HG02852 (cell line): ENCODE measurements around the gene PDE6A.
"Not testable (repeated sequence)": the region's sequence is repeated elsewhere in the genome, so short reads cannot be mapped to it uniquely, and the experiment has no call there.

Experiments used
- ATAC-seq: cut with Tn5 transposase; IDR thresholded peaks from one replicate; pipeline ENCODE4 v1.9.1; 2021; ENCODE audit warnings: mild to moderate bottlenecking, moderate library complexity; ENCODE audit not compliant: unreplicated experiment

Gene PDE6A

GRCh38 chr5:149953436-149954121 is 9.0 kb upstream of the PDE6A start:
- no peak for ATAC-seq

- ATAC-seq = no peak
These were observed 6.7 kb upstream of the PDE6A start for GRCh38 chr5:149951138-149951749.

- ATAC-seq = no peak
These were observed 4.4 kb upstream of the PDE6A start for GRCh38 chr5:149948993-149949392.

GRCh38 chr5:149946118-149946517 is 1.5 kb upstream of the PDE6A start:
- no peak for ATAC-seq

GRCh38 chr5:149943177-149943949 is 1.2 kb downstream of the PDE6A start:
- ATAC-seq = not testable (repeated sequence)

GRCh38 chr5:149942741-149943169 is 1.8 kb downstream of the PDE6A start:
- not testable (repeated sequence) for ATAC-seq

- no peak for ATAC-seq
These were observed 2.4 kb downstream of the PDE6A start for GRCh38 chr5:149942199-149942598.

- no peak for ATAC-seq
These were observed 2.8 kb downstream of the PDE6A start for GRCh38 chr5:149941795-149942194.

GRCh38 chr5:149940941-149941644 is 3.5 kb downstream of the PDE6A start:
- ATAC-seq = no peak

- peak; percentile 81 for ATAC-seq
These were observed 4.5 kb downstream of the PDE6A start for GRCh38 chr5:149940077-149940574.

GRCh38 chr5:149939546-149939945 is 5.0 kb downstream of the PDE6A start:
- no peak for ATAC-seq

- ATAC-seq = no peak
These were observed 5.7 kb downstream of the PDE6A start for GRCh38 chr5:149938791-149939358.

GRCh38 chr5:149938279-149938678 is 6.3 kb downstream of the PDE6A start:
- no peak for ATAC-seq

- ATAC-seq = no peak
These were observed 7.0 kb downstream of the PDE6A start for GRCh38 chr5:149937610-149938009.

GRCh38 chr5:149936700-149937091 is 7.9 kb downstream of the PDE6A start:
- ATAC-seq = no peak

- ATAC-seq = no peak
These were observed 8.4 kb downstream of the PDE6A start for GRCh38 chr5:149936044-149936699.

- ATAC-seq = no peak
These were observed 9.1 kb downstream of the PDE6A start for GRCh38 chr5:149935431-149935901.

- ATAC-seq = no peak
These were observed 11.9 kb downstream of the PDE6A start for GRCh38 chr5:149932445-149933350.

- ATAC-seq = no peak
These were observed 12.6 kb downstream of the PDE6A start for GRCh38 chr5:149931992-149932436.
